Brain microvascular endothelial cell (primary cell): Measurements from ENCODE around the gene CTAGE1.
A peak's percentile ranks its signal among the peaks of the same experiment; 100 is the strongest.

Source experiments
- DNase-seq: peaks from one replicate; pipeline ENCODE4 v3.0.0-alpha.2; 2020
- H3K27ac ChIP-seq: fragments of 250-450 bp; sonication (Bioruptor Pico); 2 replicates; pipeline ENCODE4 v1.5.1; 2020; ENCODE audit warnings: mild to moderate bottlenecking, moderate library complexity
- H3K27me3 ChIP-seq: fragments of 250-450 bp; sonication (Bioruptor Pico); replicated peaks from 2 replicates; pipeline ENCODE4 v1.5.1; 2020; ENCODE audit warnings: mild to moderate bottlenecking
- H3K36me3 ChIP-seq: fragments of 250-450 bp; sonication (Bioruptor Pico); replicated peaks from 2 replicates; pipeline ENCODE4 v1.5.1; 2020; ENCODE audit warnings: mild to moderate bottlenecking
- H3K4me3 ChIP-seq: 2 replicates; pipeline ENCODE4 v1.5.1; 2011; ENCODE audit warnings: low read depth, mild to moderate bottlenecking, control low read depth, low read length, moderate library complexity
- in situ Hi-C: cut with HindIII; loops from 2 replicates; pipeline ENCODE4 v1.10.0; 2017; ENCODE audit warnings: low sequenced_read_pairs, low pct_ligation_motif_present
- TF ChIP-seq, protein P1 (sequence below): IDR thresholded peaks from 2 replicates; pipeline ENCODE4 v1.5.1; 2011; ENCODE audit warnings: low read depth, mild to moderate bottlenecking, moderate library complexity, low read length, control low read depth, inconsistent platforms; ENCODE audit errors: missing control alignments

CTAGE1 gene

DNA sequence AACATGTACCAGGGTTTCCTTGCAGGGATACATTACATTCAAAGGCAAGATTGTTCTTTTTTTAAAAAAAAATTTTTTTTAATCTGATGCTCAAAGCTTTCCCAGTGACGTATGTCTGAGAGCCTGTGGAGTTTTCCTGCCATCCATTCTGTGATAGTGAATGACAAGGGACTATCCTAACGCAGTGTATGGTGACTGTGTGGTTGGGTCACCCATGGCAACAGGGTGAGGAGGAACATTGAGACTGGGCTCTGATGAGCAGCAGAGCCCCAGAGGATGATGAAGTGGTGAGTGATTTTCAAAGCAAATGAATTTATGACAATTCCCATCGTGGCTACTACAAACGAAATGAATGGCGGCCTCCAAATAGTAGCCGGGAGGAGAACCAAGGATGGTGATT lies 28.6 kb upstream of the CTAGE1 start:
- TF ChIP-seq, protein P1, sequence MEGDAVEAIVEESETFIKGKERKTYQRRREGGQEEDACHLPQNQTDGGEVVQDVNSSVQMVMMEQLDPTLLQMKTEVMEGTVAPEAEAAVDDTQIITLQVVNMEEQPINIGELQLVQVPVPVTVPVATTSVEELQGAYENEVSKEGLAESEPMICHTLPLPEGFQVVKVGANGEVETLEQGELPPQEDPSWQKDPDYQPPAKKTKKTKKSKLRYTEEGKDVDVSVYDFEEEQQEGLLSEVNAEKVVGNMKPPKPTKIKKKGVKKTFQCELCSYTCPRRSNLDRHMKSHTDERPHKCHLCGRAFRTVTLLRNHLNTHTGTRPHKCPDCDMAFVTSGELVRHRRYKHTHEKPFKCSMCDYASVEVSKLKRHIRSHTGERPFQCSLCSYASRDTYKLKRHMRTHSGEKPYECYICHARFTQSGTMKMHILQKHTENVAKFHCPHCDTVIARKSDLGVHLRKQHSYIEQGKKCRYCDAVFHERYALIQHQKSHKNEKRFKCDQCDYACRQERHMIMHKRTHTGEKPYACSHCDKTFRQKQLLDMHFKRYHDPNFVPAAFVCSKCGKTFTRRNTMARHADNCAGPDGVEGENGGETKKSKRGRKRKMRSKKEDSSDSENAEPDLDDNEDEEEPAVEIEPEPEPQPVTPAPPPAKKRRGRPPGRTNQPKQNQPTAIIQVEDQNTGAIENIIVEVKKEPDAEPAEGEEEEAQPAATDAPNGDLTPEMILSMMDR, result no peak
- Histone ChIP-seq H3K27ac (no peak overlapping the region), H3K36me3 (no peaks in the 10 kb centered on the region), H3K27me3 (no peaks in the 10 kb centered on the region), H3K4me3 (no peak overlapping the region)
- in situ Hi-C loops, result no loop called here
- DNase-seq, result no peak

DNA sequence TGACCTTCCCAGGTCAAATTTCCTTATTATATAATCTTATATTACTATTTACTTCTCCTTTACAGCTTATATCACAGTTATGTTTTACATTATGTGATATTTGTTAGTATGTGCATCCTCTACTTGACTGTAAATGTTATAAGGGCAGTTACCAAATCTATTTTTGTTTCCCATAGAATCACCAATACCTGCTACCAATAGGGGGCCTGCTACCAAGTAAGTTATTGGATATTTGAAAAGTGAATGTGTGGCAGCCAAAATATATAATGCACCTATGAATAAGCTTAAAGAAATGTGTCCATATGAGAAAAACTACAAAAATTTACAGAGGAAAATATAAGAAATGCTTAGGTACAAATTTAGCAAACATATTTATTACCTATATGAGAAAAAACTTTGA lies 23.9 kb upstream of the CTAGE1 start:
- in situ Hi-C loops, result no loop called here
- no peak for DNase-seq

DNA sequence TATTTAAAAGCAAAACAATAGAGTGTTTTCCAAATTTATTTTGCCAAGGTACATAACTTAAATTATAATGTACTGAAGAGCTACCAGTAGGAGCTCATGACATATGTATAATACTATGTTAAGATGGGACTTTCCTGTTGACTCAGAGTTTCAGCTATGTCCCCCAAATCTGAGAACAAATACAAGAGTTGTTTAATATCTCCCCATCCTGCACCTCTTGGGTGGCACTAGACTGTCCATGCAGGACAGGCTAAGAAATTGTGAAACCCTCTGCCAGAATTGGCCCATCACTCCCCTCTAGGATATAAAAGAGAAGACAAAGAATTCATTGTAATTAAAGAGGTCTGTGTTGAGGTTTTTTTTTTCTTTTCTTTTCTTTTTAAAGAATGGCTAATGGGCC lies 21.7 kb upstream of the CTAGE1 start:
- Histone ChIP-seq H3K36me3 (no peaks in the 10 kb centered on the region), H3K27me3 (no peaks in the 10 kb centered on the region), H3K4me3 (no peak overlapping the region), H3K27ac (no peak overlapping the region)
- TF ChIP-seq, protein P1, result no peak
- peak; percentile 27 for DNase-seq
- in situ Hi-C loops, result no loop called here

More for the DNA sequence above, 23.9 kb upstream of the CTAGE1 start:
- Histone ChIP-seq H3K27ac (no peak overlapping the region), H3K4me3 (no peak overlapping the region), H3K27me3 (no peaks in the 10 kb centered on the region), H3K36me3 (no peaks in the 10 kb centered on the region)
- TF ChIP-seq, protein P1, result no peak

DNA sequence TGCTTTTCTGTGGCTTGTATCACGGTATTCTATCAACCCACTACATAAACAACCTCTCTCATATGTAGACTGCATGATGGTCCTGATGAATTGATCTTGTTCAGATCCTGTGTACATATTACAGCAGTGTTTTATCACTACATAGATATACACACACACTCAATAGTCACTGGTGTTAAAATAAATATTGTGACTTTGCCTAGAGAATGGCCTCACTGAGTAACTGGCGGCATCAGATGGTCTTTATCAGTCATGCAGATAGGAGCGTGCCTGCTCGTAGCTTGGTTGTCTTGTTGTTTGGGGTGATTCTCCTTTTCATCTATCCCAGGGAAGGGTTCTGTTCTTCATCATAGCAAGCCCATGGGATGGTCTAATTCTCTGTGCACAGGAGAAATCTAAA lies 18.4 kb upstream of the CTAGE1 start:
- Histone ChIP-seq H3K36me3 (no peaks in the 10 kb centered on the region), H3K4me3 (no peak overlapping the region), H3K27ac (peak overlapping the region; percentile 69), H3K27me3 (no peaks in the 10 kb centered on the region)
- in situ Hi-C loops, result no loop called here
- no peak for DNase-seq
- TF ChIP-seq, protein P1, result no peak

DNA sequence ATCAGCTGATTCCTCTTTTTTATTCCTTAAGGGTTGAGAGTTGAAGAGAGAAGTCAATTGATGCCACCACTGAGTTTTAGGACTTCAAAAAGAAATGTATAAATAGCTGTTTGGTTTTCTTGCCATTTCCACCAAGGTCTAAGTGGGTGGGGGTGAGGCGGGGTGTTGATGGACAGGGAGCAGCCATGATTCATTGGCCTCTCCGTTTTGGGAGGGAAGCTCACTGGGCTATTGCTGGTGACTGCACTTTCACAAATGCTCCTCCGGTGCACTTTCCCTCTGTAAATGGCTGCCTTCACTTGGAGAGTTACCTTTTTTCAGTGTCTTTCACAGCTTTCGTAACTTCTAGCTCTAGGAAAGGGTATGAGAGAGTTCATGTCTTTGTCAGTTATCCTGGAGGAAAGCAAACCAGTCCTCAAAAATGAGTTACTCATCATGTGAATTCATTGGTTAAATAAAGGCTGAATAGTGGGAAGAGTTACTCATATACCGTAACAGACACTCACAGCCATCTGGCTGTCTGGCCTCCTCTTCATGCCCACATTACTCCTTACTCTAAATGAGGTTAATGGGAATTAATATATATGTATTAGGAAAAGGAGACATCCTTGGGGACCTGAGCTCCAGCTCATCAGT lies 17.4 kb upstream of the CTAGE1 start:
- in situ Hi-C loops, result no loop called here

DNA sequence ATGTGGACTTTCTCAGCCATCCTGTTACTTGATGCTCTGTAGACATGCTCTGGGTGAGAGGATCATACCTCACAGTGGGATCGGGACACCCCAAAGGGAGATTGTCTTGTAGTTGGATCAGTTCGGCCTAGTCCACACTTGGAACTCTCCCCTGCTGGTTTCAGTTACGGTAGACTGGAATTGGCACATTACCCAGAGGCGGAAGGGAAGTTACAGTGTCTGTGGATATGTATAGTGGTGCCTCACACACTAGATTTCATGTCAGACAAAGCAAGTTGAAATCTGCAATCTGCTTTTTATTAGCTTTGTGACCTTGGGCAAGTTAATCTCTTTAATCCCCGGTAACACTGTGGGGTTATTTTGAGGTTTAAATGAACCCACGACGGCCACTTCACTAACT lies 16.2 kb upstream of the CTAGE1 start:
- peak overlapping the region; percentile 69 for H3K27ac ChIP-seq
- H3K36me3 ChIP-seq, result no peaks in the 10 kb centered on the region
- TF ChIP-seq, protein P1, result no peak
- no peaks in the 10 kb centered on the region for H3K27me3 ChIP-seq
- peak; percentile 53 for DNase-seq
- in situ Hi-C loops, result no loop called here
- H3K4me3 ChIP-seq, result no peak overlapping the region

More for the DNA sequence above, 17.4 kb upstream of the CTAGE1 start:
- peak; percentile 74 for DNase-seq
- Histone ChIP-seq H3K36me3 (no peaks in the 10 kb centered on the region), H3K4me3 (no peak overlapping the region), H3K27ac (peak overlapping the region; percentile 69), H3K27me3 (no peaks in the 10 kb centered on the region)
- TF ChIP-seq, protein P1, result no peak
